NCI-H2227 (cell line): ENCODE measurements around the gene TBXAS1.
"Not testable (repeated sequence)": the region's sequence is repeated elsewhere in the genome, so short reads cannot be mapped to it uniquely, and the experiment has no call there.

Source experiments
- DNase-seq: peaks from one replicate; lab custom pipeline; 2025; ENCODE audit not compliant: unreplicated experiment; lab: John Stamatoyannopoulos, UW

TBXAS1 gene

GRCh38 chr7:139825666-139826290, 3.3 kb upstream of the TBXAS1 start:
- DNase-seq, result no peak

- no peak for DNase-seq
Observed at GRCh38 chr7:139827042-139827441, 2.0 kb upstream of the TBXAS1 start.

GRCh38 chr7:139828446-139828845, 618 bp upstream of the TBXAS1 start:
- no peak for DNase-seq

GRCh38 chr7:139829775-139830117, 682 bp downstream of the TBXAS1 start:
- DNase-seq, result no peak

GRCh38 chr7:139830292-139830691, 1.2 kb downstream of the TBXAS1 start:
- DNase-seq, result no peak

GRCh38 chr7:139830782-139831501, 1.9 kb downstream of the TBXAS1 start:
- DNase-seq, result no peak

GRCh38 chr7:139835848-139836247, 6.8 kb downstream of the TBXAS1 start:
- DNase-seq, result not testable (repeated sequence)

GRCh38 chr7:139837291-139837690, 8.2 kb downstream of the TBXAS1 start:
- DNase-seq, result not testable (repeated sequence)

GRCh38 chr7:139838276-139838675, 9.2 kb downstream of the TBXAS1 start:
- DNase-seq, result no peak

- no peak for DNase-seq
Observed at GRCh38 chr7:139838876-139839275, 9.8 kb downstream of the TBXAS1 start.

GRCh38 chr7:139840776-139841175, 11.7 kb downstream of the TBXAS1 start:
- DNase-seq, result no peak

- no peak for DNase-seq
Observed at GRCh38 chr7:139842401-139843210, 13.5 kb downstream of the TBXAS1 start.

GRCh38 chr7:139843211-139843537, 14.1 kb downstream of the TBXAS1 start:
- DNase-seq, result not testable (repeated sequence)

GRCh38 chr7:139844779-139845442, 15.8 kb downstream of the TBXAS1 start:
- no peak for DNase-seq

- no peak for DNase-seq
Observed at GRCh38 chr7:139845443-139845805, 16.4 kb downstream of the TBXAS1 start.

- no peak for DNase-seq
Observed at GRCh38 chr7:139846297-139846696, 17.2 kb downstream of the TBXAS1 start.

GRCh38 chr7:139848274-139848673, 19.2 kb downstream of the TBXAS1 start:
- DNase-seq, result no peak

- no peak for DNase-seq
Observed at GRCh38 chr7:139850906-139851305, 21.8 kb downstream of the TBXAS1 start.

- DNase-seq, result no peak
Observed at GRCh38 chr7:139851770-139852481, 22.9 kb downstream of the TBXAS1 start.

GRCh38 chr7:139852482-139852845, 23.4 kb downstream of the TBXAS1 start:
- DNase-seq, result no peak

- DNase-seq, result no peak
Observed at GRCh38 chr7:139853506-139854123, 24.6 kb downstream of the TBXAS1 start.
